ENCODE data around the gene PTPRA.
A peak's percentile ranks its signal among the peaks of the same experiment; 100 is the strongest.

PTPRA gene

DNA sequence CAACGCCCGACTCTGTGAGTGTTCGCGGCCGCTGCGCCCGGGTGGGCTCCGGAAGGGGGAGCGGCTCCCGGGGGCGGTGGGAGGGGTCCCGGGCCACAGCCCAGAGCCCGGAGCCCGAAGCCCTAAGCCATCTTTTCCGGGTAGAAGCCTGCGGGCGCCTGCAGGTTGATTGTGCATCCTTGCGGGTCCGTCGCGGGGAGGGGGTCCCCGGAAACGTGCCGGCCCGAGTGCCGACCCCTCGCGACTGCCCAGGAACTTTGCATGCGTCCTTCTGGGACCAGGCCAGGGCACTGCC lies 413 bp downstream of the PTPRA start:
- peak overlapping the region; percentile 72 for H3K27ac ChIP-seq
- TF ChIP-seq, protein P1, sequence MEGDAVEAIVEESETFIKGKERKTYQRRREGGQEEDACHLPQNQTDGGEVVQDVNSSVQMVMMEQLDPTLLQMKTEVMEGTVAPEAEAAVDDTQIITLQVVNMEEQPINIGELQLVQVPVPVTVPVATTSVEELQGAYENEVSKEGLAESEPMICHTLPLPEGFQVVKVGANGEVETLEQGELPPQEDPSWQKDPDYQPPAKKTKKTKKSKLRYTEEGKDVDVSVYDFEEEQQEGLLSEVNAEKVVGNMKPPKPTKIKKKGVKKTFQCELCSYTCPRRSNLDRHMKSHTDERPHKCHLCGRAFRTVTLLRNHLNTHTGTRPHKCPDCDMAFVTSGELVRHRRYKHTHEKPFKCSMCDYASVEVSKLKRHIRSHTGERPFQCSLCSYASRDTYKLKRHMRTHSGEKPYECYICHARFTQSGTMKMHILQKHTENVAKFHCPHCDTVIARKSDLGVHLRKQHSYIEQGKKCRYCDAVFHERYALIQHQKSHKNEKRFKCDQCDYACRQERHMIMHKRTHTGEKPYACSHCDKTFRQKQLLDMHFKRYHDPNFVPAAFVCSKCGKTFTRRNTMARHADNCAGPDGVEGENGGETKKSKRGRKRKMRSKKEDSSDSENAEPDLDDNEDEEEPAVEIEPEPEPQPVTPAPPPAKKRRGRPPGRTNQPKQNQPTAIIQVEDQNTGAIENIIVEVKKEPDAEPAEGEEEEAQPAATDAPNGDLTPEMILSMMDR (conservative IDR thresholded peaks at IDR 0.05; ENCODE audit: low read depth), result no peak
- ChIA-PET POLR2A (ENCODE audit: low non-redundant PET) (no interaction called here), CTCF (interaction anchor here (0.6 kb wide), 1 partner anchor 27 kb away, joined by 3 read pairs; no protein-coding TSS in a partner anchor)
- no peak for DNase-seq (ENCODE audit: low spot score)

DNA sequence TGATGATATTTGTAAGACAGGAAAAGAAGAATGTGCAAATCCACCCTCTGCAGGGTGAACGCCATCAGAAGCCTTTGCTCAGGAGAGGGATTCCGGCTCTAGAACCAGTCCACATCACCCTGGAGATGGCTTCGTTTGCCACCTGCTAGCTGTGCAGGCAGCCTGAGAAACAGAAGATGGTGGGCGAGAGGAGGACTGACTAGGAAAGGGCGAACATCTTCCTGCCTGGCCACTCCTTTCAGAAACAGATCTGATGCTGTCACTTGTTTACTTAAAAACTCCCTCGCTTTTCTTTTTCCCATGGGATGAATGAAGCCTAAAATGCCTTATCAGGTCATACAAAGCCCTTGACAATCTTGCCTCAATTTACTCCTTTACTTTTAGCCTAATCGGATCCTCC lies 1.2 kb downstream of the PTPRA start:
- ChIA-PET CTCF (interaction anchor here (0.6 kb wide), 1 partner anchor 116 kb away, joined by 4 read pairs; no protein-coding TSS in a partner anchor), POLR2A (ENCODE audit: low non-redundant PET) (no interaction called here)
- TF ChIP-seq, protein P1 (conservative IDR thresholded peaks at IDR 0.05; ENCODE audit: low read depth), result no peak
- DNase-seq (ENCODE audit: low spot score), result no peak
- H3K27ac ChIP-seq, result no peak overlapping the region

DNA sequence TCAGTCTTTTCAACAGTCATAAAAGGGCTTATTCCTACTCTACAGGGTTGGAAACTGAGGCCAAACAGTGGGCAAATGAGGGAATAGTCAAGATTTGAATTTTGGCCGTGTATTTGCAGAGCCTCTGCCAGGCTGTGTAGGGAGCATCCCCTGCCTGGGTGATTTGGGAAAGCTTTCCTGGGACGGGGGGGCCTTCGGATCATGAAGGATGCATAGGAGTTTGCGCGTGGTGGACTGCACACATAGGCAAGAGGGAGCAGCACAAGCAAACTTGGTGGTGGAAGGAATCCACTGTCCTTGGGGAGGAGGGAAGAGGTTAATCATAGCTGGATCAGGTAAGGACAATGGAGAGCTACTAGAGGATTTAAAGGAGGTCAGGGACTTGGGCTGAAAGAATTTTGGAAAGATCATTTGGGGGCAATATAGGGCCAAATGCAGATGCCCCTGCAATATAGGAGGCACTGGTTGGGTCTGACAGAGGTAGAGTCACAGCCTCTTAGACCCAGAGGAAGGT lies 2.5 kb downstream of the PTPRA start:
- ChIA-PET POLR2A (ENCODE audit: low non-redundant PET) (no interaction called here), CTCF (no interaction called here)
- no peak overlapping the region for H3K27ac ChIP-seq
- TF ChIP-seq, protein P1 (conservative IDR thresholded peaks at IDR 0.05; ENCODE audit: low read depth), result no peak
- DNase-seq (ENCODE audit: low spot score), result no peak

DNA sequence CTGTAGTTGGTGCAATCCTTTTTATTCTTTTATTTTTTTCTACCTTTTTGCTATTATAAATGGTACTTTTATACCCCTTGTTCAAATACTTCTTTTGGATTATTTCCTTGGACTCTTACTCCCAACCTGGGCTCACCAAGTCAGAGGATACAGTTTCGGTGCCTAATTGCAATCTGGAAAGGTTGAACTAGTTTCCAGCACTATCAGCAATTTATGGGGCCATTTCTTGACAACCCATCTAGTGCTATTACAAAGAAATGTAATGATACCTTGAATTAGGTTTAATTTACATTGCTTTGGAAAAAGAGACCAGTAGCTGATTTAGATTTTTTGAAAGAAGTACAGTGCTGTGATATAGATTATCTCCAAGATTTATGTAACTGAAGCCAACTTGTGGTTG lies 5.2 kb downstream of the PTPRA start:
- ChIA-PET CTCF (no interaction called here), POLR2A (ENCODE audit: low non-redundant PET) (no interaction called here)

DNA sequence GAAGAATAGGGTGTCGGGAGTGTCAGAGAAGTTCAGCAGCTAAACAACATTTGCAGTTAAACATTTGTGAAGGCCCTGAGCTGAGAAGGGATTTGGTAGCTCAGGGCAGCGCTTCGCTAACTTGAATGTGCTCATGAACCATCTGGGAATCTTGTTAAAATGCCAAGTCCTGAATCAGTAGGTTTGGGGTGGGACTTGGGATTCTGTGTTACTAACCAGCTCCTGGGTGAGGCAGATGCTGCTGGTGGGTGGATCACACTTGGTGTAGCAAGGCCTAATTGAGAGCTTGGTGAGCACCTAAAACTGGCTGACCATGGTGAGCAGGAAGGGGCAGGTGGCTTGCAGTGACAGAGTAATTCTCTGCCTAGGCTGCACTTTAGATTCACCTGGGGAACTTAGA lies 5.9 kb downstream of the PTPRA start:
- POLR2A ChIA-PET (ENCODE audit: low non-redundant PET), result no interaction called here
- CTCF ChIA-PET, result no interaction called here
- TF ChIP-seq, protein P1 (conservative IDR thresholded peaks at IDR 0.05; ENCODE audit: low read depth), result no peak
- peak; percentile 70 for DNase-seq (ENCODE audit: low spot score)
- H3K27ac ChIP-seq, result peak overlapping the region; percentile 42

More for the DNA sequence above, 5.2 kb downstream of the PTPRA start:
- TF ChIP-seq, protein P1 (conservative IDR thresholded peaks at IDR 0.05; ENCODE audit: low read depth), result no peak
- no peak for DNase-seq (ENCODE audit: low spot score)
- H3K27ac ChIP-seq, result no peak overlapping the region

DNA sequence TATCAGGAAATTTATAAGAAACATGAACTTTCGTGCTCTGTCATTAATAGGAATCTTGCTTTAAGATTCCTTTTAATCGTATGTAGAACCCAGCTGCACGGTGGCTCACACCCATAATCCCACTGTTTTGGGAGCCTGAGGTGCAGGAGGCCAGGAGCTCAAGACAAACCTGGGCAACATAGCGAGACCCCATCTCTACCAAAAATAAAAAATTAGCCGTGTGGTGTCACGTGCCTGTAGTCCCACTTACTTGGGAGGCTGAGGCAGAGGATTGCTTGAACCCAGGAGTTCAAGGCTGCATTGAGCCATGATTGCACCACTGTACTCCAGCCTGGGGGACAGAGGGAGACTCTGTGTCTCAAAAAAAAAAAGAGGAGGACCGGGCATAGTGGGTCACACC lies 7.4 kb downstream of the PTPRA start:
- TF ChIP-seq, protein P1 (conservative IDR thresholded peaks at IDR 0.05; ENCODE audit: low read depth), result no peak
- H3K27ac ChIP-seq, result no peak overlapping the region
- POLR2A ChIA-PET (ENCODE audit: low non-redundant PET), result no interaction called here
- DNase-seq (ENCODE audit: low spot score), result no peak
- CTCF ChIA-PET, result no interaction called here

All from RWPE1 (cell line).